Measurements from ENCODE around the gene DLGAP1.

- no peak for TF ChIP-seq POLR2A (IDR thresholded peaks at IDR 0.05)
- no peak for TF ChIP-seq CTCF (IDR thresholded peaks at IDR 0.05 in 8 of 11, conservative IDR thresholded peaks at IDR 0.05 in 3 of 11)
- no peak for TF ChIP-seq POLR2AphosphoS5 (IDR thresholded peaks at IDR 0.05)
Observed at GRCh38 chr18:3875961-3876360, 579.1 kb downstream of the DLGAP1 start.

Data from spleen (tissue), 7 donors.